Liver (tissue), 9 donors: ENCODE data around the gene NHERF1. TPM values are rescaled to one million over a fixed set of nuclear protein-coding genes. Genes with fewer than 3 reads are reported as not detected.

Experiments used
- DNase-seq: peaks from one replicate; pipeline ENCODE4 v3.0.0-alpha.2; 2017; ENCODE audit warnings: low spot score
- H3K27ac ChIP-seq, 2 donors: one replicate each; pipeline ENCODE4 v1.7.0; 2013; ENCODE audit warnings: inconsistent platforms in 2 of 2, low read length in 2 of 2, control low read depth in 1 of 2, low read depth in 1 of 2, mild to moderate bottlenecking in 1 of 2
- H3K27me3 ChIP-seq, 4 donors: one replicate each; pipeline versions ENCODE4 v1.6.1 to v1.7.0; 2013; ENCODE audit warnings: low read length in 3 of 4, inconsistent platforms in 1 of 4, mild to moderate bottlenecking in 1 of 4, moderate library complexity in 1 of 4; ENCODE audit not compliant: control insufficient read depth in 4 of 4, insufficient read depth in 4 of 4
- H3K36me3 ChIP-seq, 4 donors: one replicate each; pipeline versions ENCODE4 v1.6.1 to v1.7.0; 2013; ENCODE audit warnings: low read length in 3 of 4, mild to moderate bottlenecking in 3 of 4, low read depth in 1 of 4, moderate library complexity in 1 of 4; ENCODE audit not compliant: control insufficient read depth in 4 of 4, insufficient read depth in 3 of 4
- H3K4me1 ChIP-seq, 4 donors: one replicate each; pipeline versions ENCODE4 v1.6.1 to v1.7.0; 2013; ENCODE audit warnings: low read length in 3 of 4, mild to moderate bottlenecking in 3 of 4, moderate library complexity in 1 of 4; ENCODE audit not compliant: control insufficient read depth in 4 of 4, insufficient read depth in 4 of 4
- H3K4me3 ChIP-seq, 3 donors: one replicate each; pipeline versions ENCODE4 v1.6.1 to v1.7.0; 2013; ENCODE audit warnings: low read length in 3 of 3, control low read depth in 1 of 3, low read depth in 1 of 3, mild to moderate bottlenecking in 1 of 3
- H3K9ac ChIP-seq, 2 donors: one replicate each; pipeline ENCODE4 v1.7.0; 2013; ENCODE audit warnings: low read length in 2 of 2, mild to moderate bottlenecking in 2 of 2, moderate library complexity in 2 of 2, control low read depth in 1 of 2, low read depth in 1 of 2
- H3K9me3 ChIP-seq, 4 donors: one replicate each; pipeline versions ENCODE4 v1.6.1 to v1.7.0; 2013; ENCODE audit warnings: low read length in 3 of 4; ENCODE audit not compliant: control insufficient read depth in 4 of 4
- CTCF ChIP-seq: fragments of 150-350 bp; IDR thresholded peaks from 2 replicates; pipeline ENCODE4 v1.5.1; 2017; ENCODE audit warnings: improper control_type of control experiment, low read depth, low read length; ENCODE audit not compliant: missing input control
- EGR1 ChIP-seq, 2 donors: IDR thresholded peaks; 2 replicates each; pipeline ENCODE4 v1.6.1; 2016 to 2018; ENCODE audit warnings: antibody characterized with exemption in 2 of 2, low read depth in 2 of 2
- FOXA1 ChIP-seq: IDR thresholded peaks from 2 replicates; pipeline ENCODE4 v1.6.1; 2016; ENCODE audit warnings: antibody characterized with exemption
- FOXA2 ChIP-seq: IDR thresholded peaks from 2 replicates; pipeline ENCODE4 v1.6.1; 2016; ENCODE audit warnings: antibody characterized with exemption
- HNF4A ChIP-seq, 2 donors: conservative IDR thresholded peaks; 2 replicates each; pipeline ENCODE4 v1.6.1; 2016; ENCODE audit warnings: antibody characterized with exemption in 2 of 2, mild to moderate bottlenecking in 2 of 2
- HNF4G ChIP-seq: IDR thresholded peaks from 2 replicates; pipeline ENCODE4 v1.6.1; 2016; ENCODE audit warnings: antibody characterized with exemption
- JUND ChIP-seq, 2 donors: IDR thresholded peaks; 2 replicates each; pipeline ENCODE4 v1.6.1; 2016; ENCODE audit warnings: antibody characterized with exemption in 2 of 2
- MAX ChIP-seq: IDR thresholded peaks from 2 replicates; pipeline ENCODE4 v1.6.1; 2016; ENCODE audit warnings: antibody characterized with exemption
- NR2F2 ChIP-seq: IDR thresholded peaks from 2 replicates; pipeline ENCODE4 v1.6.1; 2016; ENCODE audit warnings: antibody characterized with exemption
- RAD21 ChIP-seq, 2 donors: IDR thresholded peaks; 2 replicates each; pipeline ENCODE4 v1.6.1; 2016; ENCODE audit warnings: antibody characterized with exemption in 2 of 2, mild to moderate bottlenecking in 2 of 2
- REST ChIP-seq: IDR thresholded peaks from 2 replicates; pipeline ENCODE4 v1.6.1; 2016; ENCODE audit warnings: antibody characterized with exemption, mild to moderate bottlenecking
- RXRA ChIP-seq, 2 donors: IDR thresholded peaks; 2 replicates each; pipeline ENCODE4 v1.6.1; 2017 to 2018; ENCODE audit warnings: antibody characterized with exemption in 2 of 2, mild to moderate bottlenecking in 1 of 2
- SP1 ChIP-seq: IDR thresholded peaks from 2 replicates; pipeline ENCODE4 v1.6.1; 2018; ENCODE audit warnings: antibody characterized with exemption, mild to moderate bottlenecking
- TAF1 ChIP-seq: conservative IDR thresholded peaks from 2 replicates; pipeline ENCODE4 v1.6.1; 2016; ENCODE audit warnings: antibody characterized with exemption, mild to moderate bottlenecking
- YY1 ChIP-seq: IDR thresholded peaks from 2 replicates; pipeline ENCODE4 v1.6.1; 2016; ENCODE audit warnings: antibody characterized with exemption, mild to moderate bottlenecking
- WGBS: extraction: QIAGEN DNeasy Blood & Tissue Kit; methylation state at CpG from one replicate; pipeline ENCODE4 v1.1.7; 2013; 5-methylcytosine and 5-hydroxymethylcytosine counted together
- polyA plus RNA-seq, 2 donors: library from polyadenylated mRNA; stranded (reverse) in 1 of 2; unstranded in 1 of 2; fragments of 200-250 nt in 1 of 2; fragments of >200 nt in 1 of 2; fragmentation: Nextera tagmentation in 1 of 2; extraction: Ambion mirVana in 1 of 2; gene quantifications; one replicate each; pipeline versions ENCODE4 v1.2.1 to v1.2.3, GENCODE V29; 2013 to 2015
- total RNA-seq, 2 donors: library from RNA; depleted of rRNA; stranded (reverse); fragments of >200 nt; gene quantifications; one replicate each; pipeline ENCODE4 v1.2.3, GENCODE V29; 2014
- TF ChIP-seq, protein P1 (sequence below): IDR thresholded peaks from 2 replicates; pipeline ENCODE4 v1.6.1; 2016; ENCODE audit warnings: antibody characterized with exemption
- TF ChIP-seq, protein P2 (sequence below): IDR thresholded peaks from 2 replicates; pipeline ENCODE4 v1.6.1; 2016; ENCODE audit warnings: antibody characterized with exemption
- donor health status: healthy.
- donor health status: healthy.
- donor health status: healthy.
- donor health status: healthy.
- donor health status: healthy.

The NHERF1 gene
- total and polyA plus RNA-seq, 4 donors = 38.1 to 160 (median 94.7) TPM

GRCh38 chr17:74757931-74758847 is 9.8 kb downstream of the NHERF1 start:
- no peaks in the 10 kb centered on the region for H3K9me3 ChIP-seq
- H3K27me3 ChIP-seq = no peaks in the 10 kb centered on the region
- TF ChIP-seq HNF4A (conservative IDR thresholded peaks at IDR 0.05) = peak; percentile 22 to 74
- peak; percentile 9 for TF ChIP-seq SP1
- TF ChIP-seq MAX = peak; percentile 20
- TF ChIP-seq RAD21 (IDR thresholded peaks at IDR 0.05) = no peak
- TF ChIP-seq HNF4G = no peak
- TF ChIP-seq, protein P1, sequence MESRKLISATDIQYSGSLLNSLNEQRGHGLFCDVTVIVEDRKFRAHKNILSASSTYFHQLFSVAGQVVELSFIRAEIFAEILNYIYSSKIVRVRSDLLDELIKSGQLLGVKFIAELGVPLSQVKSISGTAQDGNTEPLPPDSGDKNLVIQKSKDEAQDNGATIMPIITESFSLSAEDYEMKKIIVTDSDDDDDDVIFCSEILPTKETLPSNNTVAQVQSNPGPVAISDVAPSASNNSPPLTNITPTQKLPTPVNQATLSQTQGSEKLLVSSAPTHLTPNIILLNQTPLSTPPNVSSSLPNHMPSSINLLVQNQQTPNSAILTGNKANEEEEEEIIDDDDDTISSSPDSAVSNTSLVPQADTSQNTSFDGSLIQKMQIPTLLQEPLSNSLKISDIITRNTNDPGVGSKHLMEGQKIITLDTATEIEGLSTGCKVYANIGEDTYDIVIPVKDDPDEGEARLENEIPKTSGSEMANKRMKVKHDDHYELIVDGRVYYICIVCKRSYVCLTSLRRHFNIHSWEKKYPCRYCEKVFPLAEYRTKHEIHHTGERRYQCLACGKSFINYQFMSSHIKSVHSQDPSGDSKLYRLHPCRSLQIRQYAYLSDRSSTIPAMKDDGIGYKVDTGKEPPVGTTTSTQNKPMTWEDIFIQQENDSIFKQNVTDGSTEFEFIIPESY = no peak
- no peak for TF ChIP-seq FOXA1
- no peak for TF ChIP-seq CTCF
- TF ChIP-seq FOXA2 = peak; percentile 49
- TF ChIP-seq JUND (IDR thresholded peaks at IDR 0.05) = no peak
- TF ChIP-seq EGR1 (IDR thresholded peaks at IDR 0.05; ENCODE audit: low read depth in 2 of 2) = peak; percentile 95 to 99
- peak; percentile 57 to 80 for TF ChIP-seq RXRA (IDR thresholded peaks at IDR 0.05)
- peak; percentile 18 for TF ChIP-seq YY1
- TF ChIP-seq TAF1 = no peak
- H3K36me3 ChIP-seq = no peaks in the 10 kb centered on the region
- H3K4me3 ChIP-seq = peak overlapping the region; percentile 7 to 15 (median 8)
- no peak for DNase-seq
- H3K27ac ChIP-seq = peak overlapping the region; percentile 75 to 76
- peaks cover 53 to 91% (median 79%) of the 10 kb centered on the region in 4 donors for H3K4me1 ChIP-seq
- H3K9ac ChIP-seq = peak overlapping the region in 1 of 2 donors; percentile 29
- 25% methylated on average over 26 of the region's 26 CpGs for WGBS

GRCh38 chr17:74758848-74759168 is 10.4 kb downstream of the NHERF1 start:
- no peaks in the 10 kb centered on the region for H3K9me3 ChIP-seq
- no peak overlapping the region for H3K4me3 ChIP-seq
- TF ChIP-seq EGR1 (IDR thresholded peaks at IDR 0.05; ENCODE audit: low read depth in 2 of 2) = no peak
- no peak for TF ChIP-seq NR2F2
- TF ChIP-seq MAX = no peak
- no peak for TF ChIP-seq FOXA2
- TF ChIP-seq, protein P1 = no peak
- no peak for TF ChIP-seq REST
- TF ChIP-seq, protein P2, sequence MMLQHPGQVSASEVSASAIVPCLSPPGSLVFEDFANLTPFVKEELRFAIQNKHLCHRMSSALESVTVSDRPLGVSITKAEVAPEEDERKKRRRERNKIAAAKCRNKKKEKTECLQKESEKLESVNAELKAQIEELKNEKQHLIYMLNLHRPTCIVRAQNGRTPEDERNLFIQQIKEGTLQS = no peak
- TF ChIP-seq FOXA1 = no peak
- TF ChIP-seq RAD21 (IDR thresholded peaks at IDR 0.05) = no peak
- no peak for TF ChIP-seq HNF4G
- no peak for TF ChIP-seq SP1
- no peak for TF ChIP-seq JUND (IDR thresholded peaks at IDR 0.05)
- no peak for TF ChIP-seq RXRA (IDR thresholded peaks at IDR 0.05)
- TF ChIP-seq YY1 = no peak
- no peak for DNase-seq
- H3K4me1 ChIP-seq = peaks cover 53 to 93% (median 81%) of the 10 kb centered on the region in 4 donors
- WGBS = 78% methylated on average over 2 of the region's 2 CpGs
- H3K36me3 ChIP-seq = no peaks in the 10 kb centered on the region
- H3K27ac ChIP-seq = peak overlapping the region; percentile 75 to 76
- no peaks in the 10 kb centered on the region for H3K27me3 ChIP-seq
- no peak overlapping the region for H3K9ac ChIP-seq
